HG02885 (cell line): ENCODE data around the gene INPP4B.
A peak's percentile ranks its signal among the peaks of the same experiment; 100 is the strongest.

Experiments
- ATAC-seq: cut with Tn5 transposase; IDR thresholded peaks from one replicate; pipeline ENCODE4 v1.9.1; 2021; ENCODE audit warnings: mild to moderate bottlenecking; ENCODE audit not compliant: unreplicated experiment, poor library complexity

INPP4B gene

DNA sequence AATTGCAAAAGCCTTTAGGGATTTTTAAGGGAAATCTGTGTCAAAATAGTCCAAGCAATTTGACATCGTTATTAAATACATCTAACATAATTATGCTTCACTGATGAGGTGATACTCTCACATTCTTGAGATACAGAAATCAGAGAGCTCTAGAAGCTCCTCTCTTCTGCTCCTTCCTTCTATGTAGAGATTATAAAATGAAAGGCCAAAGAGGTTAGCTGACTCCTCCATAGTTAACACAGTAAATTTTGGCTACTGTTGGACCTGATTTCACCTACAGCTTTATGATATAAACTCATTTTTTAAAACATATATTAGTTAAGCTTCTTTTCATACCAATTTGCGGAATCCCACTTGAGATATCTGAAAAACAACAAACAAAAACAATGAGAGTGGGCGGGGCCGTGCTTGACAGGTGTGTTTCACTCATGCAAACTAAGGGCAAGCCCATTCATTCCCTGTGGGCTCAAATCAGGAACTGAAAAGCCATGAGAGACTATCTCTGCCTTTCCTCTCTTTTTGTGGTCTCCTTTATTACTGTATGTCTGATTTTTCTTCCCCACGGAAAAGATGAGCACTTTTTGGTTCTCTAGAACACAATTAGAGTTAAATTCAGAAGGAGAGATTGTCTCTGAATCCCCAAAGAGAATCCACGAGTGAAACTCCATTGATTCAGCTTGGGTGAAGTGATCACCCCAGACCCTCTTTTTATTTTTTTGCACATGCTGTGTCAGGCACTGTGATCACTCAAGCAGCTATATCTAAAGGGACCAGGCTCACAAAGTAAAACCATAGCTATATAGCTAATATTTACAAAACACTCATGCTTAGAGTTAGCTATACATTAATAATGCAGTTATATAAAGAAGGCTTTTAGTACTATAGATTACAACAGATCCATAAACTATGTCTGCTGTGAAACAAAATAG is 643.4 kb downstream of the INPP4B start:
- peak; percentile 92 for ATAC-seq

DNA sequence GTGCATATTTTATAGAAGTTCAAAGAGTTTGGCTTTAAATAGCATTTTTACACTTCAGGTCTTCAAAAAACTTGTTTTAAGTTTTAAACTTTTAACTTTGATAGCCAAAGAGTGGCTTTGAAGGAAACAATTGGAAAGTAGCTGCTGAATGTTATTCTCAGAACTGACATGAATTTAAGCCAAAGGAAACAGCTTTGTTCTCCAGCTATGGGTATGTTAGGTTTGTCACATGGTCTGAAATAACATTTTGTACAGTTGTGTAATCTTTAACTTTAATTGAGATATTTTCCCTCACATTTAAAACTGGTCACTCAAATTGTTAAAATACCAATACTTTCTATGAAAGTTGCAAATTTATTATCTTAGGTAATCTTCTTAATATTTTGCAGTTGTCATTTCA is 645.1 kb downstream of the INPP4B start:
- ATAC-seq: no peak

DNA sequence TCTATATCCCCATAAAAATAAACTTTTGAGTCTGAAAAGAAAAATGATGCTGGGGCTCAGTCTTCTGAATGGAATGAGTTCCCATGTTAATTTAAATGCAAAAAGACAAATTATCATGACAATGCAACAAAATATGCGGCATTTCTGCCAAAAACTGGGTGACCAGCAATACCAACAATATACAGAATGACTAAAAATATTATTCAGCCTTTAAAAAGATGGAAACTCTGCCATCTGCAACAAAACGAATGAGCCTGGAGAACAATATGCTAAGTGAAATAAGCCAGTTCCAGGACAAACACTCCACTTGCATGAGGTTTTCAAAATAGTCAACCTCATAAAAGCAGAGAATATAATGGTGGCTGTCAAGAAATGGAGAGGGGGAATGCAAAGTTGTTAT is 651.2 kb downstream of the INPP4B start:
- ATAC-seq: no peak

DNA sequence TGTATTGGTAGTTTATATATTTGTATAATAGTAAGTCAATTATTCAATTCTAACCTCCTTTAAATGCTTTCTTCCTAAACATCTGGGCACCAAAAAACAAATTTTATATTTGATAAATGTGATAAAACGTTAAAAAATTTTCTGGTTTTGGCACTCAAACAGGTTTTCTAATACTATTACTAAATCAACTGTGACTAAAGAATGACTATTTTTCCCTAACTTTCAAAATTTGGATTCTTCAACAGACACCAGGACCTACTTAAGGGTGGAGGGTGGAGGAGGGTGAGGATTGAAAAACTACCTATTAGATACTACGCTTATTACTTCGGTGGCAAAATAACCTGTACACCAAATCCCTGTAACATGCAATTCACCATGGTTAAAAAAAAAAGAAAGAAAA is 654.2 kb downstream of the INPP4B start:
- no peak for ATAC-seq

DNA sequence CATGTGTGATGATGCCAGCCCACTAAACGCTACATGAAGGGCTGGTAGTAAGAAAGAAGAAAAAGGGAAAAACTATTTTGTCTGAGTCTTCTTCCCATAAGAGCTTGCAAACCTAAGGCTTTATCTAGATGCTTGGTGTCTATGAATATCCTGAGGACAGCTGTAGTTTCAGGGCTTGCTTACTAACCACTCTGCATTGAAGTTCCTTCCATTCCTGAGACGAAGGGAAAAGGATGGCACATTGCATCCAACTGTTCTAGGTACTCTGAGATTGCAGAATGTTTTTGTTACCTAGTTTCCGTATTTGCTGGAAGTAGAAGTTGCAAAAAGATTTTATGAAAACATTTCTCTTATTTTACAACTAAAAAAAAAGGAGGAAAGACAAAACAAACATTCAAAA is 665.1 kb downstream of the INPP4B start:
- no peak for ATAC-seq

DNA sequence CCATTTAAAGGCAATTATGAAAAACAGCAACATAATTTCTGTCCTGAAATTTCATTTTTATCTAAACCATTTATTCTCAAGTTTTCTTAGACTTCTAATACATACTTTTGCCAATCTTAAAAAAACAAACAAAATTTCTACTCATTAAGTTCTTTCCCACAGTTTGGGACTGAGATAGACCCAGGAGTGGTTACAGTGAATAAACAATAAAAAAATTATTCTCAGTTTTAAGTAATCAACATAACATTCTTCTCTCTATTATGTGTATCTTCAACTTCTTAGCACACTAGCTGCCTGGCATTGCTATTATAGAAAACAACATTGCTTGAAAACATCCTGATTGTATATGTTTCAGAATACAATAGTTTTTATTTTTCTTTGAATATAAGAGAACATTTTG is 676.9 kb downstream of the INPP4B start:
- no peak for ATAC-seq

DNA sequence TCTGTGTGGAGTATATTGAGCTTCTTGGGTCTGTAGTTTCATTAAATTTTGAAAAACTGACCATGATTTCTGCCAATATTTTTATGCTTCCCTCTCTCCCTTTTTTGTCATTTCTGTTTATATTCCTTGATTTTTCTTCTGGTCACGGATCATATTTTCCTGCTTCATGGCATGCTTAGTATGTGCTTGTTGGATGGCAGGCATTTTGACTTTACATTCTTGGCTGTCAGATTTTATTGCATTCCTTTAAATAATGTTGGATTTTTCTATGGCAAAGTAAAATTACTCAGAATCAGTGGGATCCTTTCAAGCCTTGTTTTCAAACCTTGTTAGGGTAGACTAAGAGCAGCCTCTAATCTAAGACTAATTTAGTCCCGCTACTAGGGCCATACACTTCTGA is 677.9 kb downstream of the INPP4B start:
- ATAC-seq: no peak

DNA sequence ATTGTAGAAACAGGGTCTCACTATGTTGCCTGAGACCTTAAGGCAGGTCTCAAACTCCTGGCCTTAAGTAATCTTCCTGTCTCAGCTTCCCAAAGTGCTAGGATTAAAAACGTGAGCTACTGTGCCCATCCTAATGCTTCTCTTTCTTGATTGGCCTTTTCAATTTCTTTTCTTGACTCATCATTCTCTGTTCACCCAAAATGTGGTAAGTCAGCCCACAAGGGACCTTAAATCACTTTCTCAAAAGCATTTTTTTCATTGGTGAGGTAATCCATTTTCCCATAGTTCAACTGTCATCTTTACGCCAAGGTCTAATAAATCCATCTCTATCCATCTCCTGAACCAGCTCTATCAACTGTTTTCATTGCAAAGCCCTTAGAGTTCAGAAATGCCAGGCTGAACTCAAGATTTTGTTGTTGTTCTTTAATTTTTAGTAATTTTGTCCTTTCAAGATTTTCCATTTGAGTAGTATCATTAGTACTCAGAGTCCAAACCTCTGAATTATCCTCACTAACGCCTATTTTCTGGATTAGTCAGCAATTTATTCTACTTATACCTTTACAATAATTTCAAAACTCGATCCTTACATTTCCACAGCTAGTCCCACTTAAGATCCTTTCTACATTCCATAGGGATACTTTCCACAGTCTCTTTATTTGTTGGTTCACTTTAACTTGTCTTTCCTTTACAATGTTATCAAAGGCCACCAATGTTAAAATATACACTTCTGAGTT is 681.2 kb downstream of the INPP4B start:
- ATAC-seq: no peak

DNA sequence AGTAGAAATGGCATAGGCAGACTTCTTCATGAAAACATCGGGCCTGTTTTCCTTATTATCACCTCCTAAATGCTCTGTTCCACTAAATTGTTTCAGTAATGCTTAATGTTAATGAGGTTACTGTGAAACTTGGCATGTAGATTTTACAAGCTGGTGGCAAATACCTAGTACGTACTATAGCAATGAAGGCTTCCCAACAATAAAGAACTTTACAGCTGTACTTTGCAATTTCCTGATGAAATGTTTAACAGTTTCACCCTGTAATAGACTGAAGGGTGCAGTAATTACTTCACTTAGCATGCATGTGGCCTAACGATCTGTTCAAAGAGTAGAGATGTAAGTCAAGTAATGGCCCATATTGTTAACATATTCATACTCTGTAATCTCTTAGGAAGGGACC is 685.0 kb downstream of the INPP4B start:
- ATAC-seq: no peak

DNA sequence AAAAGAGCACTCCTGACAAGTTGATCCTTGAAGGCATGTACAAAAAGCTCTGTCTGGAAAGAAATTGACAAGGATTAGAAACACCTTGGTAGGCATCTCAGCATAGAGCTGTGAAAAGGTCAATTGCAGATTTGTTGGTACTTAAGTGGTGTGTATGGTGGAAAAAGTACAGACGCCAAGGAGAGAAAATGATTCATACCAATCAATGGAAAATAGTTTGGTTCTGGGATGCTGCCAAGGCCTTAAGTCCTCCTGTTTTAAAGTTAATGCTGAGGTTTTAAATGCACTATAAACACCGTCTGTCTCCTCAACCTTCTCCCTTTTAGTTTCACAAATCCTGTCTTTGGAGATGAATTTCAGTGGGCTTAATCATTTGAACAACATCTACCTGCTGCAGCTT is 685.6 kb downstream of the INPP4B start:
- ATAC-seq: no peak

DNA sequence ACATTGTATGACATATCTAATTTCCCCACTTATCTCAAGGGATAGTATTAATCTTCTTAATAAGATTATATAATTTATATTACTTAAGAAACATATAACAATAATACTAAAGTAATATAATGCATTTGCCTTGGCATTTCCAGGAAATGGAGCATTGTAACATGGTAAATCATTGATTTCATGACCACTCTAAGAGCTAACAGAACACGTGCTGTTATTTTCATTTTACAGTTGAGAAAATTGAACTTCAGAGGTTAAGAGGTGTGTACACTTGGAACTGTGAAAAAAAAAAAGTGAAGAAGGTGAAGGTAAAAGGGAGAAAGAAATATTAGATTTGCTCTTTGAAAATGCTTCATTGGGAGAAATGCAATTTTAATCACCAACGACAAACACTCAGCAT is 687.1 kb downstream of the INPP4B start:
- no peak for ATAC-seq

DNA sequence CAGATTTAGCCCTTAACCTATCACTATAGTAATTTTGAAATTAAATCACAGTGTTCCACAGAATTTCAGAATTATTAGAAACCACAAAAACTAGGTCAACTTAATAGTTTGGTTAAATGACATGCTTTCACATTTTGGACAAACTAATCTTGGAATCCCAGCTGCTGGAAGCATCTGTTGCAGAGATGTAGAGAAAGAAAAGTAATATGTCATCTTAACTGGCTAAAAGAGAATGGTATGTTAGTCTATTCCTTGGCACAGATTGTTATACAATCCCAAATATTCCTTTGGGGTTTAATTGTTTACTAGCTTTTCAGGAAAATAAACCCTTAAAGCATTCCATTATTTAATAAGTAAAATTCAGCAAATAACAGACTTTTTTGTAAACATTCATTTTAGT is 689.8 kb downstream of the INPP4B start:
- no peak for ATAC-seq

DNA sequence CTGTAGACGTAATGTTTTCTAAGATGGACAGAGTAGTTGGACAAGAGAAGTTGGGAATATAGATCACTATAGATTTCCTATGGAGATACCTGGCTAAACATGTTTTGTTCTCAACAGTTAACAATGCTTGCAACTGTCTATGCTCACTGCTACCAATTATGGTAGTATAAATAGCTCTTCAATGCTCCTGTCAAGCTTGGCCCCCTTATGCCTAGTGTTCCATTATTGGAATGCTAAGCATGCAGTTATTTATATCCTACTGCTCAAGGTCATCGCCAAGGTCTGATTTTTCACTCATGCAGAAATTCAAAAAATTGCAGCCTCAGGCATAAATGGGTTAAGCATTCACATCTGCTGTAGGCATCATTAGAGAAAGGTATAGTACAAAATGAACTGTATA is 690.8 kb downstream of the INPP4B start:
- ATAC-seq: no peak

DNA sequence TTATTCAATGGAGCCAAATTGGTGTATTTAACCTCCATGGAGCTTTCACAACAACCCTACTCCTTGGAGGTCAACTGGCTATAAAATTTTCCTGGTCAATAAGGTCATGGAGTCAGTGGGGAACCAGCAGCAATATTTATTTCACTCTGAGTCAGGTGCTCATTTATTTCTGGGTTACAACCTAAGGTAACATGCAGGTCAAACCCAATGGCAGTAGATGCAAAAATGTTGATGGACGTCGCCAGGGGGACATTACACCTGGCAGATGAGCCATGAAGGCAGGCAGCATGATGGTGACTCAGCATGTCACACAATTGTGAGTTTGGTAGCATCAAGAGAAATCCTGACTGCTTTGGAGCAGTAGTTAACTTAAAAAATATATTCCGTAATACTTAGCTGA is 695.6 kb downstream of the INPP4B start:
- no peak for ATAC-seq

DNA sequence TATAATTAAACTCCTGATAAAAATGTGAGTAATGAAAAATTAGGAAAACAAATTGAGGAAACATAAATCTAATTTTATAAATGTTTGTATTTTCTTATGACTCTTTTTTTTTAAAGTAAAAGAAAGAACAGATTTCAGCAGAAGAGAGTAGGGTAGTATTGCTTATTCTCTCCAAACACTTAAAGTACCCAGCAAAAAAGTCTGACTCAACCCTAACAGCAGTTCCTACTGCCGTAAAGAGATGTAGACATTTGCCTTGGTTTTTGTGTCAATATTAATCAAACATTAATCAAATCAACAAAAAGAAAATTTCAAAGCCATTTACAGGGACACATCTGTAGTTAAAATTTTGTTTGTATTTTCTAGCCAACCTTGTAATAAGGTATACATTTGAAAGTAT is 701.3 kb downstream of the INPP4B start:
- ATAC-seq: no peak

DNA sequence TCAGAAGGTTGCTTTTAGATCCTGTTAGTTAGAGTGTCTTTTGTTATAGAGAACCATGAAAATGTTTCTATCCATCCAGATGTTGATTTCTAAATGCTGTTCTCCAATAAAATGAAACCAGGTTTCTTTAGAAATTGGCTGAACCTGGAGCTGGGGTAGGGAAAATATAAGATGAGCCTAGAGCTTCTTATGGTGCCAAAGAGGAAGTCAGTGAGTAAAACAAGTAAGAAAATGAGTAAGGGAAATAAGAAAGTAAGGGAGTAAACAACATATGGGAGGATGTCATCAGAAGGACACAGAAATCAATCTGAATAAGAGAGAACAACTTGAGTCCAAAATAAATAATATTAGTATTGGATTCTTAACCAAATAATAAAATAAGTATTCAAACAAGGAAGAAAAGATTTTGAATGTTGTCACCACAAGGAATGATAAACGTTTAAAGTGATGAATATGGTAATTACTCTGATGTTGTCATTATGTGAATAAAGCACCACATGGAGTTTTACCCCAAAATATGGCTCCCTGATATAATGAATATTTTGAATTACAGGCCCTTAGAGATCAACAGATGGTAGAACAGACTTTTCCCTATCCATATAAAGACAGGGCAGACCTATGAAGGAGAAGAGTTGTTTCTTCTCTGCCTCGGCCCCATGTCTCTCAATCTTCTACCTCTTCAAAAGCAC is 703.6 kb downstream of the INPP4B start:
- no peak for ATAC-seq

DNA sequence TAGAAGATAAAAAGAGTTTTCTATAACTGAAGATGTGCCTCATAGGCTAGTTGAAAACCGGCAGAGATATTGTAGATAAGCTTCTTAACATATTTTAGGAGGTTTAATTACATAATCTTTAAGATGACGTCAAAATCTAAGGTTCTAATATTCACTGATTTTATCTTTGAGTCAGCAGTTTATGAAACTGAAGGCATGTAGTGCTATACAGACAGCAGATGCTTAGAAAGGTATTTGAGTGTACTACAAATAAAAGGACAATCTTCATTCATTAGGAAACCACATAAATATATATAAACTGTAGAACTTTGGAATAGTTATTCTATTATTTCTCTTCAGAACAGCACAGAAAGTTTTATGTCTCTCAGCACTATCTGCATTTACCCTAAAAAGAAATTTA is 704.9 kb downstream of the INPP4B start:
- no peak for ATAC-seq

DNA sequence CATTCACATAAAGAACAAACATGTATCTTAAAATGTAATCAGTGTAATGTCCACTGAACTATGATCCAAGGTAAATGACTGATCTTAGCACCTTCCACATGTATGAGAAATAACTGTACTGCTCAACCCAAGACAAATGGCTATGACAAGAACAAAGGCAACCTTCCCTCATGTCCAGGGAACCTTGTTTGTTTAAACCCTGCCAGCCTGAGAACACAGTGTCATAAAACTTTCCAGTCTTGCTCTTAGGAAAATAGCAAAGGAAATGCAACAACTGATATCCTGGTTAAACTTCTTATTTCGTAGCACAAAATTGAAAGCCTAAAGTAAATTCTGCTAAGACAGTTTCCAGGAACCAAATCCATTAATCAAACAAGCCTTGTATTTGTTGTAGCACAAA is 715.4 kb downstream of the INPP4B start:
- no peak for ATAC-seq

DNA sequence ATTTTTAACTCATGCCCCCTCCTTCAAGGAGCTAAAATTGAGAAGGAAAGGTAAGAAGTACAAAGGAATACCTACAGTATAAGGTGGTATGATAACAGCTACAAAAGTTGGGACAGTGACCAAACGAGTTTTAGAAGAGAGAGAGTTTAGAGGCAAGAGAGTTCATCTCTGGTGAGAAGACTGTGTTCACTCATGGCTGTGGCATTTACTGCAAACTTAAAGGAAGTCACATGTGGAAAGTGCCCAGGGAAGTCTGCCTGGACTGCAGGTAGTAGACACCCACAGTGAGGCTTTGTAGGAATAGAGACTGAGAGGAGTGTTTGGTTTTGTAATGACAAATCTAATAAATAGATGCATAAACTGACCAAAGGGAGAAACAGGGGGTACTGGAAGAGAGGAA is 716.2 kb downstream of the INPP4B start:
- ATAC-seq: no peak

DNA sequence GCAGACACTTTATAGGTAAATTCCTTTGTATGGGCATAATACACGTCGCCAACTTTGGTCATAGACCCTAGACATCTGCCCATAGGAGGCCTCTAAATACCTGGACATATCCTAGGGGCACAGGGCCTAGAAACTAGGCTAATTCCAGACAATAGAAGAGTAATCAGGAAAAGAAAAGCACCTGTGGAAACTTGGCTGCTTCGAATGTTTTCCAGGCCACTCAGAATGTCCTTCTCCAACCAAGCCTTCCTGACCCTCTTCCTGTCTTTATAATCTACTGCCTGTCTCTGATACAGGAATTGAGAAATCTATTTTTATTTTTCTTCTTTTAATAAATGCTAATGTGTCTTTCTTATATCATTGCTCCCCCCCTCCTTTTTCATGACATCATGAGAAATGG is 716.6 kb downstream of the INPP4B start:
- ATAC-seq: no peak

DNA sequence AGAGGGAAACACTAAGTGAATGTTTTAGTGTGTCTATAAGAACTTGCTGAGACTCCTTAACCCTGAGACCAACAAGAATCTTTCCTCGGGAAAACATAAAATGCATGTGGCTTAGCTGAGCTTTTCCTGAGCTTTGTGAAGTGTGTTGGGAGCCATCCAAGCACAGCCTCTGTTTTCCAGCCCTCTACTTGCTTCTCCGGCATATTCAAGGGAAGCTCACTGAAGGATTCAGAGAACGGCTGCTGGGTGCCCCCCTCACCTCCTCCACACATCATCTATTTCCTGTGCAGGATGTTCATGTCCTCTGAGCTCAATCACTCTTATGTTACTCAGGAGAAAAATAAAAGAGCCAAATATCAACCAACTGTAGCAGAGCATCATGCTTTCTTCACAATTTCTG is 717.6 kb downstream of the INPP4B start:
- no peak for ATAC-seq
